Measurements from ENCODE around the gene CBFA2T2.
"Not testable (repeated sequence)": the region's sequence is repeated elsewhere in the genome, so short reads cannot be mapped to it uniquely, and the experiment has no call there.

Gene CBFA2T2

DNA sequence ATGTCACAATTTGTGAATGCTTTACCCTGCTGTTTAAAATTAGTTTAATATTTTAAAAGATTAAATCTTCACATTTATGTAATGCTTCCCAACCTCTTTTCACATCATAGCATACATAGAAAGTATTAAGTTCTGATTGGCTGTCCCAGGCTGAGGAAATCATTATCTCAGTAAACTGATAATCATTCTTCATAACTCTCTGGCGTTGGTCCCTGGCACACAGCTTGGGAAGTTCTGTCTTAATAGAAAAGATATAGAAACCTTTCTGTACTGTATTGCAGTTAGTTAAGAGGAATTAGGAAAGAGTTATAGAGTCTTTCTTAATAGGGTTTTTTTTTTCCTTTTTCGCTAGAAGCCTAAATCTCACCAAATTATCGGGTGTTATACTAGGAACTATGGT is 85.4 kb downstream of the CBFA2T2 start:
- no peak for DNase-seq (ENCODE audit: low spot score)

DNA sequence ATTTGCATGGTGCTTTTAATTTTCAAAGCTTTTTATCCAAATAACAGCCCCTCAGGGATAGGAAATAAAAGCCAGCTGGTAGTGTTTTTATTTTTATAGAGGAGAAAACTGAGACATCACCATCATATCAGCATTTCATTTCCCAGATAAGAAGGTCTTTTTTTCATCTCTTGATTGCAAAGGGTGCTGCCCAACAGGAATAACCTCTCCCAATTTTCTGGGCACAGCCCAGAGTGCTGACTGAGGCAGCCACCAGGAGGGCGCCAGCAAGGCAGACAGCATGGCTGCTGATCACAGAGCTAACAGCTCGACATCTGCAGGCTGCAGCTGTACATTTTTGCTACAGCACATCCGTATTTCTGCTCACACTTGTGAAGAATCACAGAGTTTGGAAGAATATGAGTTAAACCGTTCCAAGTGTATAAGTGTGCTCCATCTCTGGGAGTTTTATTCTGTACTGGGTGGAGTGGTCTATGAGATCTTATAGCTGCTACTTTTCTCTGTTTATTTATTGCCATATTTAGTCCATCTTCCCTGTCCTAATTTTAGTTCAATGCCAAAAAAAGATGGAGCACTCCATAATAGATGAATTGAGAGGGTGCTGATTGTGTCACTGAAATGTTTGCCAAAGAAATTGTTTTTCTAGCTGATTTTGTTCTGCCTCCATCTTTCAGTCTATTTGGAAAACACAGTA is 86.7 kb downstream of the CBFA2T2 start:
- TF ChIP-seq, protein P1, sequence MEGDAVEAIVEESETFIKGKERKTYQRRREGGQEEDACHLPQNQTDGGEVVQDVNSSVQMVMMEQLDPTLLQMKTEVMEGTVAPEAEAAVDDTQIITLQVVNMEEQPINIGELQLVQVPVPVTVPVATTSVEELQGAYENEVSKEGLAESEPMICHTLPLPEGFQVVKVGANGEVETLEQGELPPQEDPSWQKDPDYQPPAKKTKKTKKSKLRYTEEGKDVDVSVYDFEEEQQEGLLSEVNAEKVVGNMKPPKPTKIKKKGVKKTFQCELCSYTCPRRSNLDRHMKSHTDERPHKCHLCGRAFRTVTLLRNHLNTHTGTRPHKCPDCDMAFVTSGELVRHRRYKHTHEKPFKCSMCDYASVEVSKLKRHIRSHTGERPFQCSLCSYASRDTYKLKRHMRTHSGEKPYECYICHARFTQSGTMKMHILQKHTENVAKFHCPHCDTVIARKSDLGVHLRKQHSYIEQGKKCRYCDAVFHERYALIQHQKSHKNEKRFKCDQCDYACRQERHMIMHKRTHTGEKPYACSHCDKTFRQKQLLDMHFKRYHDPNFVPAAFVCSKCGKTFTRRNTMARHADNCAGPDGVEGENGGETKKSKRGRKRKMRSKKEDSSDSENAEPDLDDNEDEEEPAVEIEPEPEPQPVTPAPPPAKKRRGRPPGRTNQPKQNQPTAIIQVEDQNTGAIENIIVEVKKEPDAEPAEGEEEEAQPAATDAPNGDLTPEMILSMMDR (IDR thresholded peaks at IDR 0.05; ENCODE audit: extremely low read depth, missing control alignments) = no peak
- no peak for DNase-seq (ENCODE audit: low spot score)

More for the DNA sequence above, 85.4 kb downstream of the CBFA2T2 start:
- TF ChIP-seq, protein P1 (IDR thresholded peaks at IDR 0.05; ENCODE audit: extremely low read depth, missing control alignments) = no peak

DNA sequence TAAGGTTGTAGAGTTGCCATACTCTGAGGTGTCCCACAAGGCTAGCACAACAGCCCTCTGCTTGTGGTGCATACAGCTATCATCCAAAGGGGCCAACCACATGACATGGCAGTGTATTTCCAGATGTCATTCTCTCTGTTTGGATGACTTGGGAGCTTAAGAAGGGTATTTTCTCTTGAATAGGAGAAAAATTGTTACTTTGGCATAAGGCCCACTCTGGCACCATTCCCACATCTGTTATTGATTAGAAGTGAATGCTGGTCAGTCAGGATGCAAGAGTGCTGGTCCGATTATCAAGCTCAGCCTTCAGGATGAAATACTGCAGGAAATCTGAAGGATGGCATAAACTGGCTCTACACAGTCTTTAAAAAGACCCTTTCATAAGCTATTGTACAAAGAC is 88.6 kb downstream of the CBFA2T2 start:
- no peak for DNase-seq (ENCODE audit: low spot score)
- TF ChIP-seq, protein P1 (IDR thresholded peaks at IDR 0.05; ENCODE audit: extremely low read depth, missing control alignments) = no peak

DNA sequence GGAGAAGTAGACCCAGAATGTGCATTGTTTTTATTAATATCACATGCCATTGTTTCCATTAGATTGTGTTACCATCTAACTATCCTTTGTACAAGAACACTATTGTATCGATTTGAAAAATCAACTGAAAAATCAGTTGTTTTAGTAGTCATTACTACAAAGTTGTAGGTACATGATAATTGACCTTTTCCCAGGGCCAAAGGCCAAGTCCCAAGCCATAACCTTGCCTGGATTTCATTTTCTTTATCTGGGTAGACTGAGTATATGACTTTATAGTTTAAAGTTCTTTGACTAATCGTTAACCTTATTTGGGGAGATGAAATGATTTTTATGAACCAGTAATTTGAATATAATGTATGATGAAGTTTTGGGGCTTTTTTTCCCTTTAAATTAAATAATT is 93.2 kb downstream of the CBFA2T2 start:
- TF ChIP-seq, protein P1 (IDR thresholded peaks at IDR 0.05; ENCODE audit: extremely low read depth, missing control alignments) = no peak
- no peak for DNase-seq (ENCODE audit: low spot score)

DNA sequence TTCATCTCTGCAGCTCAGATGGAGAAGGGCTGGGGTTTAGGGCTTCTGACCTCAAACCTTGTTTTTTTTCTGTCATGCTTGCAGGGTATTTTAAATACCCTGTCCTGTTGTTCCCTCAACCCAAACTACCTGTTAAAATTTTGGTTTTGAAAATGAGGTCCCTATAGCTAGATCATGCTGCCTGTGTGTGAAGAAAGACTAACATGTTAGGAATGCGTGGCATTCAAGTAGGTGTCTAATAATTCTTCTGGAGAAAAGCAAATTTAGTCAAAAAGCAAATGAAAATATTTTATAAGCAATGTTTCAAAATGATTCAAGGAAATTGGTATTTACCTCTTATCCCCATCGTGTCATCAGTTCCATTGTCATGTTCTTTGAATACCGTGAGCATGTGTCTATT is 95.1 kb downstream of the CBFA2T2 start:
- no peak for DNase-seq (ENCODE audit: low spot score)
- TF ChIP-seq, protein P1 (IDR thresholded peaks at IDR 0.05; ENCODE audit: extremely low read depth, missing control alignments) = no peak

DNA sequence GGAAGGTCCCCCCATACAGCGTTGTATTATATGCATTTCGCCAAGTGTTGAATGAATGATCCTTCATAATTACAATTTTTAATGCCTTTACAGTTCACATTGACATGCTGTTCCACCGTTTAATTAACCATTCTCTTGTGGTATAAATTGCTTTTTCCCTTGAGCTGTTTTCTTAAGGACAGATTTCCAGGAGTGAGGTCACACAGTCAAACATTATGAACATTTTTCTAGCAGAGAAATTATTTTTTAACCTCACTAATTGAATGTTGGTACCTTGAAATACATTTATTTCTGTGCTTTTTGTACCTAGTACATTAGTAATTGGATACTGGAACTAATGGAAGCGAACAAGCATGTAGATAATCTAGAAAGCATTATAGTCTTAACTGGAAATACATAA is 95.5 kb downstream of the CBFA2T2 start:
- TF ChIP-seq, protein P1 (IDR thresholded peaks at IDR 0.05; ENCODE audit: extremely low read depth, missing control alignments) = no peak
- no peak for DNase-seq (ENCODE audit: low spot score)

DNA sequence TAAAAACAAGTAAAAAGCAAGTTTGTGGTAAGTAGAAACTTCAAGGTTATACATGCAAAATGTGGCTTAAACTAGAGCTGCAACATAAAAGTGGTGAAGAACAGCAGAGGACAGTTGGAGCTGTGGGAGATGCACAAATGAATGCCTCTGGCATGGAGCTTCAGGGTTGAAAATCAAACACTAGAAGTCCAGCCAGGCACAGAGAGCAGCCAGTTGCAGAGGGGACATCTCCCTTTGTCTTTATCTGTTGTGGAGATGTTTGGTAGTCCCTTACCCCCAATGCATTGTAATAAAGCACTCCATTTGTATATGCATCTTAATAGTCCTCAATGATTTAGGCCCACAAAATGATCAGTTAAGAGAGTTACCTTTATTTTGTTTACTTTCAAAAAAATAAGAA is 99.2 kb downstream of the CBFA2T2 start:
- TF ChIP-seq, protein P1 (IDR thresholded peaks at IDR 0.05; ENCODE audit: extremely low read depth, missing control alignments) = no peak
- DNase-seq (ENCODE audit: low spot score) = no peak

DNA sequence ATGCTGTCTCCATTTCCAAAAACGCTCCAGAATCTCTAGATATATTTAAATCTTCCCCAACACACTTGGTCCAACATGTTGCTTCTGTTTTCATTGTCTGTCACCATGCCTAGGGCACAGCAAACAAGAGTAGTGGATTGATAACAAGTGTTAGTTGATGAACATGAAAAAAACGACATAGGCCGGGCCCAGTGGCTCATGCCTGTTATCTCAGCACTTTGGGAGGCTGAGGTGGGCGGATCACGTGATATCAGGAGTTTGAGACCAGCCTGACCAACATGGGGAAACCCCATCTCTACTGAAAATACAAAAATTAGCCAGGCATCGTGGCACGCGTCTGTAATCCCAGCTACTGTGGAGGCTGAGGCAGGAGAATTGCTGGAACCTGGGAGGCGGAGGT is 102.0 kb downstream of the CBFA2T2 start:
- not testable (repeated sequence) for DNase-seq (ENCODE audit: low spot score)

All from GM20000 (cell line).